HG02938 (cell line): ENCODE results near the gene SUSD6.
"Not testable (repeated sequence)": the region's sequence is repeated elsewhere in the genome, so short reads cannot be mapped to it uniquely, and the experiment has no call there.

Experiments used
- ATAC-seq: cut with Tn5 transposase; IDR thresholded peaks from one replicate; pipeline ENCODE4 v1.9.1; 2021; ENCODE audit warnings: mild to moderate bottlenecking, moderate library complexity; ENCODE audit not compliant: unreplicated experiment

SUSD6 gene

DNA sequence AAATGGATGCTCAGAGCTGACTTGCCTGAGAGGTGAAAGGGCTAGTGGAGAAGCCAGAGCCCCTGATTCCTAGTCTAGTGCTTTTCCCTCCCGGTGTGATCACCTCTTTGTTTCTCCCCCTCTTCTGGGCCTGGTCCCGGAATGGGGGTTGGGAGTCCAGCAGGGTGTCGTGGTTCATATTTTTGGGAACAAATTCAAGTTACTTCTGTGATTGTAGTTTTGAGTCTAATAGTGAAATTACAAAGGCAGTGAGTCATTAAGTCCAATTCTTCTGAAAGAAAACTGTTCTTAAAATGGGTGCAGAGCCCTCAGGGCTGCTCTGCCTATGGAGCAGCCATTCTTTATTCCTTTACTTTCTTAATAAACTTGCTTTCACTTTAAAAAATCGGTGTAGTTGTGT, 7.6 kb downstream of the SUSD6 start:
- no peak for ATAC-seq

DNA sequence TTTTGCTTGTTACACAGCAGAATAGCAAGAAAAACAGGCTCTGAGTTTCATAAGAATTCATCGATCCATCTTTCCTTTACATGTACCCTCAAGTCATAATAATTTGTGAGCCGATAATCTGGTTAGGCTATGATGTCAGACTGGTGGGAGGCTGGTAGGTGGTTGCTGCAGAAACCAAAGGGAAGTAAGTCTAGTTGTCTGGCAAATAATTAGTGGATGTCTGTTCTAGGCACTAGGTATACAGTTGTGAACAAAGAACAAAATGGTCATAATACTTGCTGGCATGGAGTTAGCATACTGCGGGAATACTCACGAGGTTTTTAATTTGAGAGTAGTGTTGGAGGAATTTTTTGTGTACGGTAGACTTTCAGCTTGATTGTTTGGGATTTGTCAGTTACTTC, 8.8 kb downstream of the SUSD6 start:
- ATAC-seq: no peak

DNA sequence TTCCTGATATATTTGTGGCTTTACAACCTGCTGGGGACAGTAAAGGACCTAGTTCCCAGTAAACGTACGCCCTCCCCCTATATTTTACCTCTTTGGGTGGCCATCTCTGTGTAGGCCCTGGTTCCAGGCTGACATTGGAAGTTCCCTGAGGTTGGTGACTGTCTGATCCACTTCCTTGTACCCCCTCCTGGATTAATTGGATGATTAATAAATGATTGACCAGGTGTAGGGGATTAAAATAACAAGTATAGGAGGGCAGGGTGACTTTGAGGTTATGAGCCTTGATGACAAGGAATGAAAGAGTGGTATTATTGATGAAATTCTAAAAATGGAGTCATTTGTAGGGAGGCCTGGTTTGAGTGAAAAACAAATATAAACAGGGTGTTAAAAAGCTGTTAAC, 9.6 kb downstream of the SUSD6 start:
- ATAC-seq: no peak

DNA sequence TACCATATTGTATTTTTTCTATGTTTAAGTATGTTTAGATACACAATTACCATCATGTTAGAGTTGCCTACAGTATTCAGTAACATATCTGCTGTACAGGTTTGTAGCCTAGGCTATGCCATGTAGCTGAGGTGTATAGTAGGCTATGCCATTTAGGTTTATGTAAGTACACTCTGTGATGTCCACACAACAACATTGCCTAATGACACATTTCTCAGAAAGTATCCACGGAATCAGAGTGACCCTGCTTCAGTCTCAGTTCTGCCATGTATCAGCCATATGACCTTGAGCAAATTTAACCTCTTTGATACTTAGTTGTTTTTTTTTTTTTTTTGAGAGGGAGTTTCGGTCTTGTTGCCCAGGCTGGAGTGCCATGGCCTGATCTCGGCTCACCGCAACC, 12.7 kb downstream of the SUSD6 start:
- ATAC-seq: no peak

DNA sequence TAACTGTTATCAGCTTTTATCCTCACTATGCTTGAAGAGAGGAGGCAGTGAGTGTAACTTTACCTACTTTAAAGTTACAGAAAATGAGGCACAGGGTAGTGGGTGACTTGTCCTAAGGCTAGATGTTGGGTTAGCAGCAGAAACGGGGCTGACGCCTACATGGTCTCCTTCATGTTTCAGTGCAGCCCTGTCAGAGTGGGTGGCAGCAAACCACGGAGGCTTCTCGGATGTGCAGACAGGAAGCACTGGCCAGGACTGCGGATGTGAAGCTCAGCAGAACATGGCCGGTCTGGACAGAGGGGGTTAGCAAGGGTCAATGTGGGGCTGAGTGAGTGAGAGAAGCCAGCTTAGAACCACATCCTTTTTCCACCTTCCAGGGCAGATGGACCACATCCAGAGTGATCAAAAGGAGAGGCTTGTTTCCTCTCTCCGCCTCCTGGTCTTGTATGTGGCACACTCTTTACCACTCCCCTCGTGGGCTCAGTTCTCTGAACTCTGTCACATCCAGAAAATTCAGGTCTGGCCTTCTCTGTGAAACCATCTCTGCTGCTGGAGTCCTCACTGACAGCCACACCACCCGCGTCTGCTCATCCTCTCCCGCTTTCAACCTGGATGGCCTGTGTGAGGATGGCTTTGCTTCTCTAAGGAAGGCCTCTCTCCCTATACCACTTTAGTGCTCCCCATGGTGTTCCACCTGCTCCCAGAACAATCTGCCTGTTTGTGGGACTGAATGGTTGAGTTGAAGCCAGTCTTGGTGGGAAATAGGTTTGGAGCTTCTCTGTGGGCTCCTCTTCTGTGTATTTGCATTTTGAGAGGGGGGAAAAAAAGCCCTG, 14.1 kb downstream of the SUSD6 start:
- ATAC-seq: peak; percentile 88

DNA sequence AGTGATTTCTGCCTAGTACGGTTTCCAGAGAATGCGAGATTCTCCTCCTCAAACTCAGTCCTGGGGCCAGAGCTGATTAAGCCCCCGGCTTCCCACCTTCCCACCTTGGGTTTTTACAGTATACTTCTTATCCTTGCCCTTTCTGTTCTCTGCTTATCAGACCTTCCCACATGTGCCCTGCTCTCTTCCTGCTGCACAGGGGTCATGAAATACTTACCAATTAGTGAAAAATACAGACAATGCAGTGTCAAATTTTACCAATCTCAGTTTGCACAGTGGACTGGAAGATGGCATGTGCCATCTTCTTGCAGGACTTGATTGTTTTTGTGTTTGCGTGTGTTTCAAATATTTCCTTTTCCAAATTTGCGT, 14.7 kb downstream of the SUSD6 start:
- ATAC-seq: no peak

DNA sequence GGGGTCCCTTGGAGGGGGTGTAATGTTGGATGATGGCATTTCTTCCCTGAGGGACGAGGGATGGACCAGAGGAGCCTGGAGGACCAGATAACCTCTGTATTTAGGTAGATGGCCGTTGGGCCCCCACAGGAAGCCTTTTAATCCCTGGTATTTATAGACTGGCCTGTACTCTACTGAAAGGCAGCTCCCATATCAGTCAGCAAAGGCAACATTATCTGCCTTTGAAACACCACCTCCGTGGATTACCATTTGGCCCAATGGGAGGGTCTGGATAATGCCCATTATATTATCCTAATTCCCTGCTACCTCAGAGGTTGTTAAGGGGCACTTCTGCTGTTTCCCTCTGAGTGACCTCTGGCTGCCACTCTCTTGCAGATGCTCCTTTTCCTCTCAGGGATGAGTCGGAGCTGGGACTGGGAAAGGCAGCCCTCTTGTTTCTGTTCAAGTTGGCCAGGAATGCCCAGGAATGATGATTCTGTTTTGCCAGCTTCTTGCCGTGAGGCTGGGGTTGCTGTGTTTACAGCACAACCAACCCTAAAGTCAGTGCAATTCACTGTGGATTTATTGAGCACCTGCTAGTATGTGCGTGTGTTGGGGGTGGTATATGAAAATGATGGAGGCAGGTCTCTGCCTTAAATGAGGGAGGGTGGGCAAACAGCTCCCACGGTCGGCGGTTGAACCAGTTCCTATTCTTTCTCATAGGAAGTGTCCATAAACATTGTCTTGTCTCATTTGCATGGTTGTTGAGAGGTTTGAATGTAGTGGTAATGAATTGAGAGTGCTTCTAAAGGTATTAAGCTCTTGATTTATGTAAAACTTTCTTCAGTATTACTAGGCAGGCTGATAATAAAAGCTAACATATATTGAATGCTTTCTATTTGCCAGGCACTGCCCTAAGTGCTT, 18.1 kb downstream of the SUSD6 start:
- no peak for ATAC-seq

DNA sequence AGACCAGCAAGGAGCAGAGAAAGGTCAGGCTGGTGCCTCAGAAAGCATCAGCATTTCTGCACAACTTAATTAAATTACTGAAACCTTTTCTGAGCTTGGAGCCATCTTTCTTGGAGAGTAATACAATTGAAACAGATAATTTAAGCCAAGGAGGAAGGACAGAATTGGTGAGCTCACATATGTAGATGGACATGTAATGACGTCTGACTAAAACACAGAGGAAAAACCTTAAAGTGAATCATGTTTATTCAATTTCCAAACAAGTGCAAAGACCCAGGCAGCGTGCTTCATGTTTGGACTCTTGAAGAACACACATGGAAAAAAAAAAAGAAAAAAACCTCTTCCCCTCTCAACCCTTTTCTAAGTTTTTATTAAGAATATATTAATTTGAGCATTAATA, 19.0 kb downstream of the SUSD6 start:
- ATAC-seq: no peak

DNA sequence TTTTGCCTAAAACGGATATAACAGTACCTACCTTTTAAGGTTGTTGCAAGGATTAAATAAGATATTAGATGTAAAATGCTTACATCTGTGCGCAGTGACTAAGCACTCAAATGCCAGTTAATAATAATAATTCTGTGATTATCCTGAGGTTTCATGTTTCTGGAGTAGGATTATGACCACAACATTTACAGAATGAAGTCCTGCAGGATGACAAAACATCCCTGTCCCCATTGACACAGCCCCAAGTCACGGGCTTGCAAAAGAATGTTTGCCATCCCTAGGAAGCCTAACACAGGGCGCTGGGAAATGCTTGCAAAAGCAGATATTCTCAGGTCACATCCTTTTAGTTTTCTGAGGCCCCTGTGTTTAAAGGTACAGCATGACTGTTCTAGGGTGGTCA, 20.1 kb downstream of the SUSD6 start:
- no peak for ATAC-seq

DNA sequence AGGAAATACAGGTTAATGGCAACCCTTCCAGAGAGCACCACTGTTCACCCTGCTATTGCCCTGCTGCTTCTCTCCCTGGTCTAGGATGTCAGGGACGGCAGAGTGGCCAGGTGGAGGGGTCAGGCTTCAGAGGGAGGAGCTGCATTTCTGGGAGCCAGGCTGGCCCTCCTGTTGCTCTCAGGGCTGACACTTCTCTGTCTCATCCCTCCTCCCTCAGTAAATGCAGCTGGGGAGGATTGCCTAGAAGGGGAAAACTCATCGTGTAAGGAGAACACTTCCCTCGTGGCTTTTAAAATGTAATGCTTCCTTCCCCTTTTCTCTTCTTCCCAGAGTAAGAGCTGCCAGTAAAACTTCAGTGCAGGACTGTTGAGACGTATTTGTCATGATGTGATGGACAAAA, 20.8 kb downstream of the SUSD6 start:
- no peak for ATAC-seq

DNA sequence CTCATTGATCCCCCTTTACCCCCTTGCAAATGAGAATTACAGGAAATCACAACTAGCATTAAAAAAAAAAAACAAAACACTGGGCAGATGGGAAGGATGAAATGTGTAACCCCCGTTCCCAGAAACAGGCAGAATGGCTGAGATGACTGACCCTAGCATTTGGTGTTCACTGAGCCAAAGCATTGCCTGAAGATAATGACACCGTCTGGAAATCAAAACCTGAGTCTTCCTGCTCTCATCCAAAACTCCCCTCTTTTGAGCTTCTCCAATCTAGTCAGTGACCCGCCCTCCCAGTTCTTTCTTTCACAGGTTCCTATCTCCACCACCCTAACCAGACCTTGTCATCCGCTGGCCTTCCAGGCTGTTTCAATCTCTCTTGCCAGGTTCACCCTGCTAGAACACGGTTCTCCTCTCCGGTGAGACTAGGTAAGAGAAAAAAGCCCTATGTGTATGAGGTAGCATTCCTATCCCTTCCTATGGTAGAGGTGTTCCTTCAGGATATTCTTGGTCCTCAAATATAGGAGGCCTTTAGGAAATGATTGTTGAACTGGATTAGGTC, 21.3 kb downstream of the SUSD6 start:
- ATAC-seq: no peak

DNA sequence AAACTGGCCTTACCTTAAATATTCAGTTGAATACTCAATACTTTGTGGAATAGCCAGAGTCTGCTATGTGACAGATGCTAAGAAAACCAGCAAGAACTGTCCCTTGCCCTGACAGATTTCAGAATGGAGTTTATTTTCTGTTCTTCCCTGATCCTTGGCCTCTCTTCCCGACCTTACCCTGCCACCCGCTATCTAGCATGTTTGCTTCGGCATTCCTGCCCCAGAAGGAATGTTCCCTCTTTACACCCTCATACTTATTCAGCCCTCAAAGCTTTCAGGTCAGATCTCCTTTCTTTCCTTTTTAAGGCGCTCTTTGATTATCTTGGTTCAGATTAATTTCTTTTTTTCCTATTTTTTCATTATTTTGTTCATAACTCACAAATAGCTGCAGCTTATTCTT, 21.8 kb downstream of the SUSD6 start:
- no peak for ATAC-seq

DNA sequence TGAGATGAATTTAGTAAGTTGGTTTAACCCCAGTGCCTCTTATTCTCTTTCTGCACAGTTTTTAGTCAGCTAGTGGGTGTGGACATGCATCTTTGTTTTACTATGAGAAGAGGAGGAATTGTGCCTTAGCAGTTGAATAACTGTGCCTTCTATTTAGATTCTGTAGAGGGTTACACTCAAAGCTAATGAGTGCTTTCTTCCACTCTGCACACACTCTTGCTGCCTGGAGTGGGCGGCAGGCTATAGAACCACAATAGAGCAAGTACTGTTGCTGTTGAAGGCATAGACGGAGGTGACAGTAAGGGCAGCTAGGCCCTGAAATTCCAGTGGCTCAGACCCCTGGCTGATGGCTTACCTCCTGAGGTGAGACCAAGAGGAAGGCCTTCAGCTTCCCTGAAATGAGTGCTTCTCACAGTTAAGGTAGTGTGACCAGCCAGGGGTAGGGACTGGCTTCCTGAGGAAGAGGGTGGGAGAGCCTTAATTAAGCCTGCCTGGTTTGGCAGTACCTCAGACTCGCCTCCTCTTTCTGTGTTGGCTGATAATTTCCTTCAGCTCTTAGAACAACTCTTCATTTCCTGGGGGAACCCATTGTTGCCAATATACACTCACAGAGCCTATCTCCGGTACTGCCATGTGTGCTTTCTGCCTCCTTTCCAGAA, 24.7 kb downstream of the SUSD6 start:
- ATAC-seq: no peak

DNA sequence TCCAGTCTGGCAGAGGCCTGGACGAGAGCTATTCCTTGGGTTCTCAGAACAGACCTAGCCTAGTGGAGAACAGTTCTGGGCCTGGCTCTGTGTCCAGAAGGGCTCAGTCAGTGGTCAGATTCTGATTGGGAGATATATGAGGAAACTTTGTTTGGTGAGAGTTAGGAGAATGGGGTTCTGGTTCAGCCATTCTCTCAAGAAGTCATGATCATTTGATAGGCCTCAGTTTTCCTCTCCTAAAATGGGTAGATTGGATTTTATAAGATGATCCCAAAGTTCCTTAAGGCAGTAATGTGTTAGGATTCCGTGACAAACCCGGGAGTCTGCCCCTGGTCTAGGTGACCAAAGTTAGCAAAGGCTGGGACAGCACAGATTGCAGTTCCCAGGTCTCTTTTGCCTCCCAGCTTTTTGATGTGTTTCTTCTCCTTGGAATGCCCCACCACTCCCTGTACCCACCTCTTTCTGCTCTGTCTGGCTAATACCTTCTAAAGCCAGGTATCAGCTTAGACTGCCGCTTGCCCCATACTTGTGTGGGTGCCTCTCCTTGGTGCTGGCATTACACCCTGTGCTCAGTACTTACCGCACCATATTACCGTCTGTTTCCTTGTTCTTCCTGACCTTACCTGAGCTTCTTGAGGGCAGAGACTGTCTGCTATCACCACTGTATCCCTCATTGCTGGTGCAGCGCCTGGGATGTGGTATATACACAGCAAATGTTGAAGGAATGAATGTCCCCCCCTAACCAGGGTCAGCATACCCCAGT, 25.5 kb downstream of the SUSD6 start:
- no peak for ATAC-seq

DNA sequence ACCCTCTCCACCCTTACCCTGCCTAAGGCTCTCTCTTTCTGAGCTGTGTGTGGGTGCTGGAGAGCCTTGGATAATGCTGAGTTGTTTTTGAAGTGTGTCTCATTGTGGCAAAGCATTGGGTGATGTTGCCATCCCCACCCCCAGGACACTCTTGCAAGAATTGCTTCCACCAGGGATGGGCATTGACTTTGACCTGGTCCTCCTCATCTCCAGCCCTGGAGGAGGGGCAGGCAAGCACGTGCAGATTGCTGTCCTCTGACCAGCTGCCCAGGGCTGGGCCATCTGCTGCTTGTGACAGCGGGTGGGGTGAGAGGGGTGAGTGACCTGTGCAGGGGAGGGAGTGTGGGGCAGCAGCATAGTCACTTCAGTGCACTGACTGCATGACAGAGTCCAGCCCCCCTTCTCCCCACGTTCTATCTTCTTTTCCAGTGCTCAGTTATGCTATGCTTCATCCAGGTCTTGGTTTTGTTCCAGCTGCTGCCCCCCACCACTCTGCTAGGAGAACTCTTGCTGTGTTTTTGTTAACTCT, 26.2 kb downstream of the SUSD6 start:
- ATAC-seq: peak; percentile 18

DNA sequence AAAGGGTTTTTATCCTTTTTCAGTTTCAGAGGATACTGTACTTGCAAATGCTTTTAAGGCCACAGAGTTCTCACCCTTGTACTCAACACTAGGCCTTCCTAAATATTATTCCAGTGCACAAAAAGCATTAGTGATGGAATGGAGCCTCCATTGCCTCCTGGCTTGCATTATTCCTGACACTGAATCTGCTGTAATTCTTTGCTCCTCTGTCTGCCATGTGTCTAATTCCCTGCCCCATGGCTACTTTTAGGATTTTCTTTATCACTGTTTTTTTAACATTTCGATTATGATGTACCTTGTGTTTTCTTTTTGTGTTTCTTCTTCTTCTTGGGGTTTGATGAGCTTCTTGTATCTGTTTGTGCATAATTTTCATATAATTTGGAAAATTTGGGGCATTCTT, 29.5 kb downstream of the SUSD6 start:
- ATAC-seq: no peak

DNA sequence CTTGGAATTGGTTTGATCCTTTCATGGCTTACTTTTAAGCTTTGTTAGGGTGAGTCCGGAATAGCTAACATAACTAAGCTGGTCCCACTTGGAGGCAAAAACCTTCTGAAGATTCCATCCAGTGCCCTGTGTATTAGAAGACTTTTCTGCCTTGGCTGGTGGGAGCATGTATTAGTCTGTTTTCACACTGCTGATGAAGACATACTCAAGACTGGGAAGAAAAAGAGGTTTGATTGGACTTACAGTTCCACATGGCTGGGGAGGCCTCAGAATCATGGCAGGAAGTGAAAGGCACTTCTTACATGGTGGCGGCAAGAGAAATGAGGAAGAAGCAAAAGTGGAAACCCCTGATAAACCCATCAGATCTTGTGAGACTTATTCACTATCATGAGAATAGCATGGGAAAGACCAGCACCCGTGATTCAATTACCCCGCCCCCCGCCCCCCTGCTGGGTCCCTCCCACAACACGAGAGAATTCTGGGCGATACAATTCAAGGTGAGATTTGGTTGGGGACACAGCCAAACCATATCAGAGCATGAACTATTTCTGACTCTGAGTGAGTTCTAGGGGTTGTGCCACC, 30.9 kb downstream of the SUSD6 start:
- ATAC-seq: not testable (repeated sequence)

DNA sequence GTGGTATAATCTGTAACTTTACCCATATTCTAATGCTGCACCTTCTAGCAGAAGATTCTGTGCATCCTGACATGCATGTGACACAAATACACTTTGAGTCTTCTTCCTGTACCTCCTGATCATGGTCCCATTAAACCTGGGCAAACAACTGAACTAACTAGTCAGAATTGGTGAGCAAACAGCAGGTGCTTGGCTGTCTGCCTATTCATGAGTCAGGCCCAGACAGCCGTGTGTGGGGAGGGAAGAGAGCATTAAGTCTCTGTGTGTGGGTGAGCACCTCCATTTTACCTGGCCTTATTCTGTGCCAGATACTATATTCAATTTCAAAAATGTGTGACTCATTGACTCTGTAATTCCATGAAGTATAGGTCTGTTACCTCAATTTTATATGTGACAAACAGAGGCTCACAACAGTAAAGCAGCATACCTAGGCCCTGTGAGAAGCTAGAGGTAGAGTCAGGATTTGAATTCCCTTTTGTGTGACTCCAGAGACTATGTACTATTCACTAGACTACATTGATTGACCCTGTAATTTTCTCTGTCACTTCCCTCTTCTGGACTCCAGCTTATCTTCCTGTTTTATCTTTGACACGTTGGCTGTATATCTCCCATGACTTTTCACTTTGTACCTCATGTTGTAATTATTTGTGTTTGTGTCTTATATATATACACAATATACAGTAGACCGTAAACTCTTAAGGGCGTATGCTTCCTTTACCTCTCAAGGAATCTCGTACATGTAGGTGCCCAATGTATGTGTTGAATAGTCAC, 32.2 kb downstream of the SUSD6 start:
- no peak for ATAC-seq

DNA sequence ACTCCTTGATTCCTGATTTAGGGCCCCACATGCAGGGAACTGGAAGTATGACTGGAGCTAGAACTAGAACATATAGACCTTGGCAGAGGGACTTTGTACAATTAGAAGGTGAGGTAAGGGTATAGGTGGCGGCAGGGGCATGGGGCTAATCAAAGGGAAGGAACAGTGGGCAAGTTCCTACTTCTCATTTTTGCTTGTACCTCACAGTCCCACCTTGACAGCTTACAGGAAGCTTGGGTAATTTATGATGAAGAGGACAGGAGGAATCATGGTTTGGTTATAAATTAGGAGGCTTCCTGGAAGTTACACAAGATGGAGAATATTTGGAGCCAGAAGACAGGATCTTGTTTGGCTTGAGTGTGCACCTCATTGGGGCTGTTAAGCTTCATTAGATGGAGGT, 33.4 kb downstream of the SUSD6 start:
- no peak for ATAC-seq
